Fibroblast of lung (primary cell): ENCODE results near the gene CDK9. TPM values are rescaled to one million over a fixed set of nuclear protein-coding genes. Genes with fewer than 3 reads are reported as not detected.

ENCODE experiments used
- DNase-seq, 2 donors: peaks; one replicate each; pipeline versions ENCODE4 v3.0.0 to v3.0.0-alpha.2; 2010; ENCODE audit warnings: low read depth in 2 of 2
- H2AFZ ChIP-seq: 2 replicates; pipeline ENCODE4 v1.5.1; 2012; ENCODE audit warnings: low read length, control low read depth, inconsistent platforms
- H3K27ac ChIP-seq: 2 replicates; pipeline ENCODE4 v1.5.1; 2011; ENCODE audit warnings: low read length, control low read depth; ENCODE audit not compliant: insufficient read depth
- H3K27me3 ChIP-seq: 2 replicates; pipeline ENCODE4 v1.5.1; 2011; ENCODE audit warnings: mild to moderate bottlenecking, low read length; ENCODE audit not compliant: control insufficient read depth, insufficient read depth
- H3K36me3 ChIP-seq: 2 replicates; pipeline ENCODE4 v1.5.1; 2011; ENCODE audit warnings: low read length; ENCODE audit not compliant: control insufficient read depth, insufficient read depth
- H3K4me1 ChIP-seq: 2 replicates; pipeline ENCODE4 v1.5.1; 2011; ENCODE audit warnings: low read length; ENCODE audit not compliant: control insufficient read depth, insufficient read depth; ENCODE audit errors: extremely low read depth
- H3K4me2 ChIP-seq: 2 replicates; pipeline ENCODE4 v1.5.1; 2011; ENCODE audit warnings: low read length, control low read depth; ENCODE audit not compliant: insufficient read depth; ENCODE audit errors: extremely low read depth
- H3K4me3 ChIP-seq, 4 experiments: fragments of 200-600 bp in 1 of 4; sonication (generic) in 1 of 4; replicated peaks in 1 of 4; 2 replicates each; pipeline ENCODE4 v1.5.1; 2011 to 2016; ENCODE audit warnings: low read length in 4 of 4, low read depth in 3 of 4, mild to moderate bottlenecking in 3 of 4, control low read depth in 2 of 4, inconsistent platforms in 1 of 4, mixed read lengths in 1 of 4; ENCODE audit not compliant: insufficient read depth in 1 of 4; ENCODE audit errors: control extremely low read depth in 1 of 4
- H3K79me2 ChIP-seq: 2 replicates; pipeline ENCODE4 v1.5.1; 2012; ENCODE audit warnings: mild to moderate bottlenecking, low read length, inconsistent platforms; ENCODE audit not compliant: control insufficient read depth, insufficient read depth
- H3K9ac ChIP-seq: 2 replicates; pipeline ENCODE4 v1.5.1; 2011; ENCODE audit warnings: mild to moderate bottlenecking, low read length, control low read depth; ENCODE audit not compliant: insufficient read depth
- H3K9me3 ChIP-seq: 2 replicates; pipeline ENCODE4 v1.5.1; 2012; ENCODE audit warnings: low read depth, low read length; ENCODE audit not compliant: control insufficient read depth, insufficient read depth
- H4K20me1 ChIP-seq: 2 replicates; pipeline ENCODE4 v1.5.1; 2011; ENCODE audit warnings: low read length; ENCODE audit not compliant: control insufficient read depth, insufficient read depth; ENCODE audit errors: extremely low read depth
- CTCF ChIP-seq, 2 donors: IDR thresholded peaks in 1 of 2; conservative IDR thresholded peaks in 1 of 2; 1 replicate in 1 of 2; 2 replicates in 1 of 2; pipeline ENCODE4 v1.5.1; 2011 to 2012; ENCODE audit warnings: low read length in 2 of 2, control low read depth in 1 of 2, inconsistent platforms in 1 of 2, low read depth in 1 of 2, mild to moderate bottlenecking in 1 of 2
- EZH2 ChIP-seq: IDR thresholded peaks from 2 replicates; pipeline ENCODE4 v1.5.1; 2012; ENCODE audit warnings: low read length, control low read depth, mild to moderate bottlenecking; ENCODE audit errors: missing control alignments
- polyA plus RNA-seq, 2 donors: library from polyadenylated mRNA; depleted of rRNA in 1 of 2; stranded (reverse) in 1 of 2; unstranded in 1 of 2; fragments of >200 nt; gene quantifications; 2 replicates each; pipeline ENCODE4 v1.2.1, GENCODE V29; 2011 to 2012; ENCODE audit warnings: missing spikeins in 1 of 2
- total RNA-seq: library from RNA; depleted of rRNA; stranded (reverse); fragments of >200 nt; gene quantifications from 2 replicates; pipeline ENCODE4 v1.2.1, GENCODE V29; 2014

Gene CDK9
- total and polyA plus RNA-seq, 2 donors (not counting 1 experiment from before 2014, with no cell fraction given) = 54.8 to 82.2 TPM

- Histone ChIP-seq H3K9ac (no peak overlapping the region), H3K4me3 (no peak overlapping the region), H3K9me3 (no peaks in the 10 kb centered on the region), H3K79me2 (peaks cover 7% of the 10 kb centered on the region), H2AFZ (no peak overlapping the region), H3K27ac (no peak overlapping the region), H3K36me3 (peaks cover 35% of the 10 kb centered on the region), H3K4me2 (no peak overlapping the region), H3K27me3 (no peaks in the 10 kb centered on the region), H4K20me1 (no peaks in the 10 kb centered on the region), H3K4me1 (no peaks in the 10 kb centered on the region)
- DNase-seq = no peak
- TF ChIP-seq EZH2 (no peak), CTCF (conservative IDR thresholded peaks at IDR 0.05 in 1 of 2, IDR thresholded peaks at IDR 0.05 in 1 of 2; ENCODE audit: low read depth in 1 of 2, low read length in 2 of 2) (no peak)
These were observed 24.7 kb downstream of the CDK9 start for GRCh38 chr9:127810378-127811187.

DNA sequence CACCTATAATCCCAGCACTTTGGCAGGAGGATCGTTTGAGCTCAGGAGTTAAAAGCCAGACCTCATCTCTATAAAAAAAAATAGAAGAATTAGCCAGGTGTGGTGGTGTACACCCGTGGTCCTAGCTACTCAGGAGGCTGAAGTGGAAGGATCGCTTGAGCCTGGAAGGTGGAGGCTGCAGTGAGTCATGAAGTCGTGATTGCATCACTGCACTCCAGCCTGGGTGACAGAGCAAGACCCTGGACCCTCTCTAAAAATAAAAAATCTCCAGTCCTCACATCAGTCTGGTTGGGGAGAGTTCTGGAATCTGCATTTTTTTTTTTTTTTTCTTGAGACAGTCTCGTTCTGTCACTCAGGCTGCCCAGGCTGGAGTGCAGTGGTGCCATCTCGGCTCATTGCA is 26.2 kb downstream of the CDK9 start:
- Histone ChIP-seq H3K36me3 (peaks cover 42% of the 10 kb centered on the region), H3K27ac (no peak overlapping the region), H3K79me2 (peaks cover 2% of the 10 kb centered on the region), H3K4me3 (no peak overlapping the region), H3K9ac (no peak overlapping the region), H3K9me3 (no peaks in the 10 kb centered on the region), H3K27me3 (no peaks in the 10 kb centered on the region), H4K20me1 (no peaks in the 10 kb centered on the region), H2AFZ (no peak overlapping the region), H3K4me2 (no peak overlapping the region), H3K4me1 (no peaks in the 10 kb centered on the region)
- TF ChIP-seq EZH2 (no peak), CTCF (conservative IDR thresholded peaks at IDR 0.05 in 1 of 2, IDR thresholded peaks at IDR 0.05 in 1 of 2; ENCODE audit: low read depth in 1 of 2, low read length in 2 of 2) (no peak)
- DNase-seq = no peak

DNA sequence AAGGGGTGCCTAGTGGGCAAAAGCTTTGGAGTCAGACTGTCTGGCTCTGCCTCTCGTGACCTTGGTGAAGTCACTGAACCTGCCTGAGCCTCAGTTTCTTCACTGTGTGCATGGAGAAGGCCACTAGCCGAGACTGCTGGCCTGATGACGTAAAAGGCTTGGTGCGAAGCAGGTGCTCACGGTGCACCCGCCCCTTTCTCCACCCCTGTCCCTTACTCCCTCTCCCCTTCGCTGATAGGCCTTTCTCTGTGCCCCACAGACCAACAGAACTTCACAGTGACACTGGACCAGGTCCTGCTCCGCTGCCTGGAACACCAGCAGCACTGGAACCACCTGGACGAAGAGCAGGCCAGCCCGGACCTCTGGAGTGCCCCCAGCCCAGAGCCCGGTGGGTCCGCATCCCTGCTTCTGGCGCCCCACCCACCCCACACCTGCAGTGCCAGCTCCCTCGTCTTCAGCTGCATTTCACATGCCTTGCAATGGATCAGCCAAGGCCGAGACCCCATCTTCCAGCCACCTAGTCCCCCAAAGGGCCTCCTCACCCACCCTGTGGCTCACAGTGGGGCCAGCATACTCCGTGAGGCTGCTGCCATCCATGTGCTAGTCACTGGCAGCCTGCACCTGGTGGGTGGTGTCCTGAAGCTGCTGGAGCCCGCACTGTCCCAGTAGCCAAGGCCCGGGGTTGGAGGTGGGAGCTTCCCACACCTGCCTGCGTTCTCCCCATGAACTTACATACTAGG is 27.3 kb downstream of the CDK9 start:
- Histone ChIP-seq H4K20me1 (no peaks in the 10 kb centered on the region), H3K4me1 (no peaks in the 10 kb centered on the region), H2AFZ (no peak overlapping the region), H3K36me3 (peaks cover 44% of the 10 kb centered on the region), H3K27ac (no peak overlapping the region), H3K4me2 (no peak overlapping the region), H3K4me3 (no peak overlapping the region), H3K9ac (no peak overlapping the region), H3K9me3 (no peaks in the 10 kb centered on the region), H3K79me2 (no peaks in the 10 kb centered on the region), H3K27me3 (no peaks in the 10 kb centered on the region)
- no peak for DNase-seq
- no peak for TF ChIP-seq CTCF (conservative IDR thresholded peaks at IDR 0.05 in 1 of 2, IDR thresholded peaks at IDR 0.05 in 1 of 2; ENCODE audit: low read depth in 1 of 2, low read length in 2 of 2)
- TF ChIP-seq EZH2 = no peak
